A549 (cell line): ENCODE measurements around the gene HBA2. TPM values are rescaled to one million over a fixed set of nuclear protein-coding genes. Genes with fewer than 3 reads are reported as not detected.
A peak's percentile ranks its signal among the peaks of the same experiment; 100 is the strongest.

Source experiments
- ATAC-seq, 2 experiments: fragments of 200-7000 bp in 1 of 2; fragments of >200 bp in 1 of 2; cut with Nextera tagmentation in 1 of 2; cut with Tn5 transposase in 1 of 2; 3 replicates each; pipeline versions ENCODE4 v1.8.0 to v1.9.1; 2018 to 2020; ENCODE audit warnings: mild to moderate bottlenecking in 1 of 2, moderate library complexity in 1 of 2
- CTCF ChIA-PET: fragments of 300-600 bp; sonication (Branson Sonifier 250); formaldehyde crosslinking; extraction: SDS; loops from one replicate; lab custom pipeline; 2021; ENCODE audit warnings: antibody characterized with exemption, inconsistent platforms; lab: Yijun Ruan, JAX
- POLR2A ChIA-PET: fragments of 350-600 bp; formaldehyde crosslinking; extraction: SDS; loops from one replicate; lab custom pipeline; 2021; ENCODE audit warnings: antibody characterized with exemption, inconsistent platforms; lab: Yijun Ruan, JAX
- DNase-seq, 2 experiments: peaks; one replicate each; pipeline versions ENCODE4 v3.0.0 to v3.0.0-alpha.2; 2011 to 2016; ENCODE audit warnings: low read depth in 1 of 2, low spot score in 1 of 2
- FAIRE-seq: peaks from 2 replicates; lab custom pipeline; 2011; peaks lifted over from hg19 to GRCh38; lab: Jason Lieb, UNC
- H3K27ac ChIP-seq, 2 experiments: fragments of >200 bp; sonication (Bioruptor Twin); formaldehyde crosslinking; 3 replicates each; pipeline ENCODE4 v1.5.1; 2016 to 2017
- H3K4me1 ChIP-seq: fragments of >200 bp; sonication (Bioruptor Twin); formaldehyde crosslinking; 3 replicates; pipeline ENCODE4 v1.6.1; 2016
- H3K4me2 ChIP-seq: fragments of >200 bp; sonication (Bioruptor Twin); formaldehyde crosslinking; 3 replicates; pipeline ENCODE4 v1.6.1; 2016
- H3K4me3 ChIP-seq: fragments of >200 bp; sonication (Bioruptor Twin); formaldehyde crosslinking; 3 replicates; pipeline ENCODE4 v1.5.1; 2016
- H3K9me3 ChIP-seq: fragments of >200 bp; sonication (Bioruptor Twin); formaldehyde crosslinking; 3 replicates; pipeline ENCODE4 v1.6.1; 2016
- CBX8 ChIP-seq: fragments of 200-600 bp; sonication (generic); IDR thresholded peaks from 2 replicates; pipeline ENCODE4 v1.6.1; 2016
- CHD2 ChIP-seq: fragments of 150-350 bp; IDR thresholded peaks from 2 replicates; pipeline ENCODE4 v1.6.1; 2014; ENCODE audit warnings: low read length; ENCODE audit not compliant: partially characterized antibody
- CHD4 ChIP-seq: fragments of 200-600 bp; sonication (generic); IDR thresholded peaks from 2 replicates; pipeline ENCODE4 v1.6.1; 2016; ENCODE audit warnings: antibody characterized with exemption, mild to moderate bottlenecking, borderline replicate concordance
- EHMT2 ChIP-seq: fragments of 200-600 bp; sonication (generic); IDR thresholded peaks from 2 replicates; pipeline ENCODE4 v1.6.1; 2016; ENCODE audit warnings: antibody characterized with exemption, low read depth, mild to moderate bottlenecking, moderate library complexity
- ESRRA ChIP-seq: fragments of 150-350 bp; IDR thresholded peaks from 2 replicates; pipeline ENCODE4 v1.6.1; 2014; ENCODE audit warnings: mild to moderate bottlenecking, low read length, borderline replicate concordance
- GATA3 ChIP-seq: IDR thresholded peaks from 2 replicates; pipeline ENCODE4 v1.6.1; 2012; ENCODE audit warnings: borderline replicate concordance
- JUN ChIP-seq, 2 experiments: fragments of >200 bp; sonication (Bioruptor Twin); formaldehyde crosslinking; IDR thresholded peaks; 2 replicates in 1 of 2; 3 replicates in 1 of 2; pipeline ENCODE4 v1.6.1; 2016 to 2017
- JUNB ChIP-seq: fragments of >200 bp; sonication (Bioruptor Twin); formaldehyde crosslinking; IDR thresholded peaks from 2 replicates; pipeline ENCODE4 v1.6.1; 2016
- KDM5A ChIP-seq: fragments of 200-600 bp; sonication (generic); IDR thresholded peaks from 2 replicates; pipeline ENCODE4 v1.6.1; 2016; ENCODE audit warnings: antibody characterized with exemption, mild to moderate bottlenecking
- MAFK ChIP-seq: fragments of 450-650 bp; IDR thresholded peaks from 2 replicates; pipeline ENCODE4 v1.6.1; 2014; ENCODE audit not compliant: partially characterized antibody
- MYC ChIP-seq: IDR thresholded peaks from 2 replicates; pipeline ENCODE4 v1.6.1; 2012; ENCODE audit warnings: mild to moderate bottlenecking, inconsistent platforms, low read length, improper control_type of control experiment, borderline replicate concordance
- NPAS2 ChIP-seq: fragments of 250-450 bp; sonication (Bioruptor Pico); IDR thresholded peaks from 2 replicates; pipeline ENCODE4 v1.8.0; 2022; ENCODE audit warnings: mild to moderate bottlenecking, moderate library complexity, borderline replicate concordance
- NR3C1 ChIP-seq: fragments of >200 bp; sonication (Bioruptor Twin); formaldehyde crosslinking; IDR thresholded peaks from 3 replicates; pipeline ENCODE4 v1.6.1; 2017
- PHF8 ChIP-seq: fragments of 200-600 bp; sonication (generic); IDR thresholded peaks from 2 replicates; pipeline ENCODE4 v1.6.1; 2016; ENCODE audit warnings: low read depth, mild to moderate bottlenecking, antibody characterized with exemption, moderate library complexity, borderline replicate concordance
- POLR2A ChIP-seq: IDR thresholded peaks from 2 replicates; pipeline ENCODE4 v1.6.1; 2012; ENCODE audit warnings: mild to moderate bottlenecking, low read length
- RAD21 ChIP-seq, 2 experiments: fragments of >200 bp in 1 of 2; sonication (Bioruptor Twin) in 1 of 2; formaldehyde crosslinking in 1 of 2; IDR thresholded peaks in 1 of 2; conservative IDR thresholded peaks in 1 of 2; 2 replicates in 1 of 2; 3 replicates in 1 of 2; pipeline ENCODE4 v1.6.1; 2012 to 2018; ENCODE audit warnings: inconsistent platforms in 1 of 2
- RCOR1 ChIP-seq: fragments of 150-350 bp; IDR thresholded peaks from 2 replicates; pipeline ENCODE4 v1.6.1; 2014; ENCODE audit warnings: antibody characterized with exemption, low read length, low read depth
- RFX5 ChIP-seq: fragments of 450-650 bp; IDR thresholded peaks from 2 replicates; pipeline ENCODE4 v1.7.1; 2014; ENCODE audit warnings: antibody characterized with exemption, mild to moderate bottlenecking, moderate library complexity
- RNF2 ChIP-seq: fragments of 200-600 bp; sonication (generic); IDR thresholded peaks from 2 replicates; pipeline ENCODE4 v1.6.1; 2016; ENCODE audit warnings: low read depth, mild to moderate bottlenecking, antibody characterized with exemption, moderate library complexity, borderline replicate concordance
- SMC3 ChIP-seq: fragments of >200 bp; sonication (Bioruptor Twin); formaldehyde crosslinking; IDR thresholded peaks from 3 replicates; pipeline ENCODE4 v1.6.1; 2018; ENCODE audit warnings: inconsistent platforms
- SREBF2 ChIP-seq: fragments of 450-650 bp; IDR thresholded peaks from 2 replicates; pipeline ENCODE4 v1.6.1; 2014; ENCODE audit warnings: mild to moderate bottlenecking, moderate library complexity
- TFCP2L1 ChIP-seq: fragments of 250-450 bp; sonication (Bioruptor Pico); IDR thresholded peaks from 2 replicates; pipeline ENCODE4 v1.5.0; 2021; ENCODE audit warnings: mild to moderate bottlenecking
- ZSCAN20 ChIP-seq: fragments of 250-450 bp; sonication (Bioruptor Pico); IDR thresholded peaks from 2 replicates; pipeline ENCODE4 v1.8.0; 2022; ENCODE audit warnings: mild to moderate bottlenecking, moderate library complexity
- WGBS: methylation state at CpG from one replicate; pipeline ENCODE4 v1.1.6; 2017; ENCODE audit errors: missing lambda C conversion rate; 5-methylcytosine and 5-hydroxymethylcytosine counted together
- polyA plus RNA-seq, 4 experiments: library from polyadenylated mRNA; depleted of rRNA in 3 of 4; stranded (reverse); fragments of >200 nt; fragmentation: RNase III in 1 of 4; extraction: RNeasy Plus Mini Kit Qiagen cat#74134 plus additional on column Dnase treatment in 1 of 4; gene quantifications; 2 replicates in 3 of 4; 3 replicates in 1 of 4; pipeline ENCODE4 v1.2.3, GENCODE V29; 2011 to 2017
- TF ChIP-seq, protein P1 (sequence below): fragments of 250-450 bp; sonication (Bioruptor Pico); IDR thresholded peaks from 2 replicates; pipeline ENCODE4 v1.5.0; 2020; ENCODE audit warnings: low read depth, mild to moderate bottlenecking, moderate library complexity
- TF ChIP-seq, protein P2 (sequence below): fragments of >200 bp; sonication (Bioruptor Twin); formaldehyde crosslinking; IDR thresholded peaks from 3 replicates; pipeline ENCODE4 v1.6.1; 2016
- TF ChIP-seq, protein P3 (sequence below): fragments of >200 bp; sonication (Bioruptor Twin); formaldehyde crosslinking; IDR thresholded peaks from 2 replicates; pipeline ENCODE4 v1.6.1; 2016
- TF ChIP-seq, protein P4 (sequence below): IDR thresholded peaks from 2 replicates; pipeline ENCODE4 v1.6.1; 2012
- TF ChIP-seq, protein P5 (sequence below): fragments of >200 bp; sonication (Bioruptor Twin); formaldehyde crosslinking; IDR thresholded peaks from 3 replicates; pipeline ENCODE4 v1.5.1; 2016
- TF ChIP-seq, protein P6 (sequence below): IDR thresholded peaks from 2 replicates; pipeline ENCODE4 v1.6.1; 2012; ENCODE audit warnings: low read depth, borderline replicate concordance

The HBA2 gene
- polyA plus RNA-seq, 2 of the 4 experiments (the other 2 are of a cell fraction) = 0.23 to 0.26 TPM

DNA sequence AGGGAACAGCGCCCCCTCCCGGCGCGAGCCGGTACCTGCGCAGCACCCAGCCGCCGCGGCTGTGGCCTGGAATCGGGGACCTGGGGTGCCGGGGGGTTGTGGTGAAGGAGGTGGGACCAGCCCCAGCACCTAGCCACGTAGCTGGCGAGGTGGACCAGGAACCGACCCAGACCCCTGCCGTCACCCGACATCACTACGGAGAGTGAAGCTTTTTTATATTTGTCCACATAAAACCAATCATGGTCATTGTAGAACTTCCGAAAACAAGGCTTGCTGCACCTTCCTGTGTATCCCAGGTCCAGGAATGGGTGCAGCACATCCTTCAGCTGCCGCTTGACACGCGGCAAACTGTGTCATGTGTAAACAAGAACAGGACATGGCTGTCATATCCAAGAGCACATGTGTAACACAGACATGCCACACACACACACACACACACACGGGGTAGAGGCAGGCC, 8.9 kb downstream of the HBA2 start:
- POLR2A ChIA-PET = interaction anchor here (1.3 kb wide), 1 partner anchor 10 kb away, joined by 3 read pairs; no protein-coding TSS in a partner anchor
- Histone ChIP-seq H3K4me1 (peaks cover 9% of the 10 kb centered on the region; the same call in 1 of the 3 replicates), H3K4me3 (peak overlapping the region; percentile 48; the same call in 2 of the 3 replicates), H3K4me2 (peak overlapping the region; percentile 100), H3K27ac (peak overlapping the region in 1 of 2 experiments; percentile 82; a peak in 2 of 6 replicates)
- DNase-seq (peak; percentile 49 to 88), FAIRE-seq (no peak), ATAC-seq (peak in 1 of 2 experiments; percentile 3; a peak in 3 of 6 replicates)
- WGBS = 8% methylated on average over 22 of the region's 22 CpGs
- no peak for TF ChIP-seq GATA3
- no peak for TF ChIP-seq CHD4
- TF ChIP-seq, protein P1, sequence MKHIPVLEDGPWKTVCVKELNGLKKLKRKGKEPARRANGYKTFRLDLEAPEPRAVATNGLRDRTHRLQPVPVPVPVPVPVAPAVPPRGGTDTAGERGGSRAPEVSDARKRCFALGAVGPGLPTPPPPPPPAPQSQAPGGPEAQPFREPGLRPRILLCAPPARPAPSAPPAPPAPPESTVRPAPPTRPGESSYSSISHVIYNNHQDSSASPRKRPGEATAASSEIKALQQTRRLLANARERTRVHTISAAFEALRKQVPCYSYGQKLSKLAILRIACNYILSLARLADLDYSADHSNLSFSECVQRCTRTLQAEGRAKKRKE (CRISPR knock-in tag) = no peak
- TF ChIP-seq, protein P2, sequence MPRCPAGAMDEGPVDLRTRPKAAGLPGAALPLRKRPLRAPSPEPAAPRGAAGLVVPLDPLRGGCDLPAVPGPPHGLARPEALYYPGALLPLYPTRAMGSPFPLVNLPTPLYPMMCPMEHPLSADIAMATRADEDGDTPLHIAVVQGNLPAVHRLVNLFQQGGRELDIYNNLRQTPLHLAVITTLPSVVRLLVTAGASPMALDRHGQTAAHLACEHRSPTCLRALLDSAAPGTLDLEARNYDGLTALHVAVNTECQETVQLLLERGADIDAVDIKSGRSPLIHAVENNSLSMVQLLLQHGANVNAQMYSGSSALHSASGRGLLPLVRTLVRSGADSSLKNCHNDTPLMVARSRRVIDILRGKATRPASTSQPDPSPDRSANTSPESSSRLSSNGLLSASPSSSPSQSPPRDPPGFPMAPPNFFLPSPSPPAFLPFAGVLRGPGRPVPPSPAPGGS = 0 out of 3 replicates have a peak, but pooled peaks have one; percentile 4
- TF ChIP-seq EHMT2 = no peak
- TF ChIP-seq RCOR1 = no peak
- TF ChIP-seq, protein P3, sequence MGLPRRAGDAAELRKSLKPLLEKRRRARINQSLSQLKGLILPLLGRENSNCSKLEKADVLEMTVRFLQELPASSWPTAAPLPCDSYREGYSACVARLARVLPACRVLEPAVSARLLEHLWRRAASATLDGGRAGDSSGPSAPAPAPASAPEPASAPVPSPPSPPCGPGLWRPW = no peak
- TF ChIP-seq CHD2 = no peak
- no peak for TF ChIP-seq PHF8
- no peak for TF ChIP-seq NPAS2 (CRISPR knock-in tag)
- TF ChIP-seq TFCP2L1 (CRISPR knock-in tag) = no peak
- no peak for TF ChIP-seq NR3C1
- peak in 1 of 2 experiments; percentile 23; a peak in 1 of 5 replicates for TF ChIP-seq JUN (IDR thresholded peaks at IDR 0.05)
- no peak for TF ChIP-seq JUNB
- no peak for TF ChIP-seq ESRRA
- TF ChIP-seq, protein P4, sequence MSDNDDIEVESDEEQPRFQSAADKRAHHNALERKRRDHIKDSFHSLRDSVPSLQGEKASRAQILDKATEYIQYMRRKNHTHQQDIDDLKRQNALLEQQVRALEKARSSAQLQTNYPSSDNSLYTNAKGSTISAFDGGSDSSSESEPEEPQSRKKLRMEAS = no peak
- no peak for TF ChIP-seq RNF2
- TF ChIP-seq, protein P5, sequence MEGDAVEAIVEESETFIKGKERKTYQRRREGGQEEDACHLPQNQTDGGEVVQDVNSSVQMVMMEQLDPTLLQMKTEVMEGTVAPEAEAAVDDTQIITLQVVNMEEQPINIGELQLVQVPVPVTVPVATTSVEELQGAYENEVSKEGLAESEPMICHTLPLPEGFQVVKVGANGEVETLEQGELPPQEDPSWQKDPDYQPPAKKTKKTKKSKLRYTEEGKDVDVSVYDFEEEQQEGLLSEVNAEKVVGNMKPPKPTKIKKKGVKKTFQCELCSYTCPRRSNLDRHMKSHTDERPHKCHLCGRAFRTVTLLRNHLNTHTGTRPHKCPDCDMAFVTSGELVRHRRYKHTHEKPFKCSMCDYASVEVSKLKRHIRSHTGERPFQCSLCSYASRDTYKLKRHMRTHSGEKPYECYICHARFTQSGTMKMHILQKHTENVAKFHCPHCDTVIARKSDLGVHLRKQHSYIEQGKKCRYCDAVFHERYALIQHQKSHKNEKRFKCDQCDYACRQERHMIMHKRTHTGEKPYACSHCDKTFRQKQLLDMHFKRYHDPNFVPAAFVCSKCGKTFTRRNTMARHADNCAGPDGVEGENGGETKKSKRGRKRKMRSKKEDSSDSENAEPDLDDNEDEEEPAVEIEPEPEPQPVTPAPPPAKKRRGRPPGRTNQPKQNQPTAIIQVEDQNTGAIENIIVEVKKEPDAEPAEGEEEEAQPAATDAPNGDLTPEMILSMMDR = peak; percentile 90; the same call in 2 of the 3 replicates
- no peak for TF ChIP-seq POLR2A
- TF ChIP-seq, protein P6, sequence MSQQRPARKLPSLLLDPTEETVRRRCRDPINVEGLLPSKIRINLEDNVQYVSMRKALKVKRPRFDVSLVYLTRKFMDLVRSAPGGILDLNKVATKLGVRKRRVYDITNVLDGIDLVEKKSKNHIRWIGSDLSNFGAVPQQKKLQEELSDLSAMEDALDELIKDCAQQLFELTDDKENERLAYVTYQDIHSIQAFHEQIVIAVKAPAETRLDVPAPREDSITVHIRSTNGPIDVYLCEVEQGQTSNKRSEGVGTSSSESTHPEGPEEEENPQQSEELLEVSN = no peak
- peak; percentile 71 for TF ChIP-seq SMC3
- TF ChIP-seq MAFK = no peak
- no peak for TF ChIP-seq RFX5
- no peak for TF ChIP-seq MYC
- peak in 1 of 2 experiments; percentile 60; a peak in 2 of 5 replicates for TF ChIP-seq RAD21 (conservative IDR thresholded peaks at IDR 0.05 in 1 of 2, IDR thresholded peaks at IDR 0.05 in 1 of 2)
- no peak for TF ChIP-seq KDM5A
- no peak for TF ChIP-seq ZSCAN20
- no peak for TF ChIP-seq CBX8
- TF ChIP-seq SREBF2 = no peak
- TF ChIP-seq, all 56 proteins: peak for 5
- no peaks in the 10 kb centered on the region for H3K9me3 ChIP-seq
- CTCF ChIA-PET = interaction anchor here (0.5 to 5.8 kb wide), 31 partner anchors 10 to 200 kb away, joined by 3 to 104 read pairs (median 5); partner anchors contain the start of genes HBM and RHBDF1
